ENCODE results near the gene SLX4IP. TPM values are rescaled to one million over a fixed set of nuclear protein-coding genes. Genes with fewer than 3 reads are reported as not detected.

Gene SLX4IP
- polyA plus RNA-seq, 2 of the 4 experiments (the other 2 are of a cell fraction) = 3.4 to 7.5 TPM

DNA sequence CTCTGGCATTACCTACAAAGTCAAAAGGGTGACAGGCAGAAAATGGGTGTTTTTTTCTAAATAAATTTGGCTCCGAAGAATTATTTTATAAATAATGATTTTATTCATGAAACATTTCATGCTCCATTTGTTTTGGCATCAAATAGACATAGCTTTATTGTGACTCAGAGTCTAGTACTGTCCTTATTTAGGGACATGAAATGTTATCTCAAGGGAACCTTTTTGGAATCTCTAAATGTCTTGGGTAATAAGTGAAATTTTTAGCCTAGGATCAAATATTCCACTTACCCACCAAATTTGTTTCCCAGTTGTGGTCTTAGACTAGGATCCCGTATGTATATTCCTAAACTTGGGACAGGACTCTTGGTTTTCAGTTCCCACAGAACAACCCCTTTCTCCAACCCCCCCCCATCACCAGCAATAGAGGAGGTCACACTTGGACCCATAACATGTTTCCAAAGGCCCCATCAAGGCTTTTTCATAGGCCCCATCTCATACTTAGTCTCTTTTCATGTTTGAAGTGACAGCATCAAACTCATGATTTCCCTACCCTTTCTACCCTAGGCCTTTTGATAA lies 156.9 kb downstream of the SLX4IP start:
- POLR2A ChIA-PET = no interaction called here
- Histone ChIP-seq H3K4me2 (peak overlapping the region; percentile 56), H3K27ac (peak overlapping the region; percentile 60 to 70)

DNA sequence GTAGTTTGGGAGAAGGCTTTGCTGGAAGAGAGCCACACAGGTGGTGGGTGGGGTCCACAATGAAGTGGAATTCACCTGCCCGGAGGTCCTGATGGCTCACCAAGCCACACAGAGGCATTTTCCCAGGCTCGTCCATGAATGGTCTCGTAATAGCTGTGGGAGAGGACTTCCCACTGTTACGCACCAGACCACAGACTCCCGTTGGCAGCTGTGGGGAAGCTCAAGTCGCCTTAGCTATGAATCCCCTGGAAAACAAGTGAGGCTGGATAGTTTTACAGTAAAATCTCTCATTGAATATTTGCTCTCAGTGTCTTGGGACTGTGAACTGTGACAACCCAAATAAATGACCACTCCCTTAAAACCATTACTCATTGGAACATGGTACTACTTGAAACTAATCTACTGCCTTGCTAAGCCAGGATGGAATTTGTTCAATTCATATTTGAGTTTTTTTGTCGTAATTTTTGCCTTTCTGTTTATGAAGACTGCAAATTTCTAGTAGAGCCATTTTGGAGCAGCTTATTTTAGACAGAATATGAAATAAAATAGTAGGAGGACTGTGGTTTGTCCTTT lies 159.3 kb downstream of the SLX4IP start:
- no peak overlapping the region for H3K4me3 ChIP-seq
- H3K4me1 ChIP-seq = peaks cover 88% of the 10 kb centered on the region
- DNase-seq (ENCODE audit: low read depth in 1 of 2, low spot score in 1 of 2) (no peak), FAIRE-seq (no peak), ATAC-seq (no peak)
- no peaks in the 10 kb centered on the region for H3K9me3 ChIP-seq
- TF ChIP-seq HDAC2 (IDR thresholded peaks at IDR 0.05) (no peak), NPAS2 (CRISPR knock-in tag; IDR thresholded peaks at IDR 0.05; ENCODE audit: borderline replicate concordance) (no peak), EHF (CRISPR knock-in tag; IDR thresholded peaks at IDR 0.05) (no peak), CBX2 (IDR thresholded peaks at IDR 0.05; ENCODE audit: borderline replicate concordance, low read depth) (no peak), SMC3 (IDR thresholded peaks at IDR 0.05) (no peak), JUN (IDR thresholded peaks at IDR 0.05) (no peak), HOXB13 (CRISPR knock-in tag; IDR thresholded peaks at IDR 0.05; ENCODE audit: low read depth) (no peak), ZSCAN20 (CRISPR knock-in tag; IDR thresholded peaks at IDR 0.05) (no peak), HEYL (CRISPR knock-in tag; IDR thresholded peaks at IDR 0.05) (no peak), POLR2A (IDR thresholded peaks at IDR 0.05; ENCODE audit: low read length) (no peak)
- TF ChIP-seq, protein P1, sequence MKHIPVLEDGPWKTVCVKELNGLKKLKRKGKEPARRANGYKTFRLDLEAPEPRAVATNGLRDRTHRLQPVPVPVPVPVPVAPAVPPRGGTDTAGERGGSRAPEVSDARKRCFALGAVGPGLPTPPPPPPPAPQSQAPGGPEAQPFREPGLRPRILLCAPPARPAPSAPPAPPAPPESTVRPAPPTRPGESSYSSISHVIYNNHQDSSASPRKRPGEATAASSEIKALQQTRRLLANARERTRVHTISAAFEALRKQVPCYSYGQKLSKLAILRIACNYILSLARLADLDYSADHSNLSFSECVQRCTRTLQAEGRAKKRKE (CRISPR knock-in tag; IDR thresholded peaks at IDR 0.05; ENCODE audit: low read depth) = no peak
- TF ChIP-seq, protein P2, sequence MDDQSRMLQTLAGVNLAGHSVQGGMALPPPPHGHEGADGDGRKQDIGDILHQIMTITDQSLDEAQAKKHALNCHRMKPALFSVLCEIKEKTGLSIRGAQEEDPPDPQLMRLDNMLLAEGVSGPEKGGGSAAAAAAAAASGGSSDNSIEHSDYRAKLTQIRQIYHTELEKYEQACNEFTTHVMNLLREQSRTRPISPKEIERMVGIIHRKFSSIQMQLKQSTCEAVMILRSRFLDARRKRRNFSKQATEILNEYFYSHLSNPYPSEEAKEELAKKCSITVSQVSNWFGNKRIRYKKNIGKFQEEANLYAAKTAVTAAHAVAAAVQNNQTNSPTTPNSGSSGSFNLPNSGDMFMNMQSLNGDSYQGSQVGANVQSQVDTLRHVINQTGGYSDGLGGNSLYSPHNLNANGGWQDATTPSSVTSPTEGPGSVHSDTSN (IDR thresholded peaks at IDR 0.05) = no peak
- TF ChIP-seq, protein P3, sequence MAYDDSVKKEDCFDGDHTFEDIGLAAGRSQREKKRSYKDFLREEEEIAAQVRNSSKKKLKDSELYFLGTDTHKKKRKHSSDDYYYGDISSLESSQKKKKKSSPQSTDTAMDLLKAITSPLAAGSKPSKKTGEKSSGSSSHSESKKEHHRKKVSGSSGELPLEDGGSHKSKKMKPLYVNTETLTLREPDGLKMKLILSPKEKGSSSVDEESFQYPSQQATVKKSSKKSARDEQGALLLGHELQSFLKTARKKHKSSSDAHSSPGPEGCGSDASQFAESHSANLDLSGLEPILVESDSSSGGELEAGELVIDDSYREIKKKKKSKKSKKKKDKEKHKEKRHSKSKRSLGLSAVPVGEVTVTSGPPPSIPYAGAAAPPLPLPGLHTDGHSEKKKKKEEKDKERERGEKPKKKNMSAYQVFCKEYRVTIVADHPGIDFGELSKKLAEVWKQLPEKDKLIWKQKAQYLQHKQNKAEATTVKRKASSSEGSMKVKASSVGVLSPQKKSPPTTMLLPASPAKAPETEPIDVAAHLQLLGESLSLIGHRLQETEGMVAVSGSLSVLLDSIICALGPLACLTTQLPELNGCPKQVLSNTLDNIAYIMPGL (CRISPR knock-in tag; IDR thresholded peaks at IDR 0.05; ENCODE audit: borderline replicate concordance) = no peak
- TF ChIP-seq, protein P4, sequence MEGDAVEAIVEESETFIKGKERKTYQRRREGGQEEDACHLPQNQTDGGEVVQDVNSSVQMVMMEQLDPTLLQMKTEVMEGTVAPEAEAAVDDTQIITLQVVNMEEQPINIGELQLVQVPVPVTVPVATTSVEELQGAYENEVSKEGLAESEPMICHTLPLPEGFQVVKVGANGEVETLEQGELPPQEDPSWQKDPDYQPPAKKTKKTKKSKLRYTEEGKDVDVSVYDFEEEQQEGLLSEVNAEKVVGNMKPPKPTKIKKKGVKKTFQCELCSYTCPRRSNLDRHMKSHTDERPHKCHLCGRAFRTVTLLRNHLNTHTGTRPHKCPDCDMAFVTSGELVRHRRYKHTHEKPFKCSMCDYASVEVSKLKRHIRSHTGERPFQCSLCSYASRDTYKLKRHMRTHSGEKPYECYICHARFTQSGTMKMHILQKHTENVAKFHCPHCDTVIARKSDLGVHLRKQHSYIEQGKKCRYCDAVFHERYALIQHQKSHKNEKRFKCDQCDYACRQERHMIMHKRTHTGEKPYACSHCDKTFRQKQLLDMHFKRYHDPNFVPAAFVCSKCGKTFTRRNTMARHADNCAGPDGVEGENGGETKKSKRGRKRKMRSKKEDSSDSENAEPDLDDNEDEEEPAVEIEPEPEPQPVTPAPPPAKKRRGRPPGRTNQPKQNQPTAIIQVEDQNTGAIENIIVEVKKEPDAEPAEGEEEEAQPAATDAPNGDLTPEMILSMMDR (IDR thresholded peaks at IDR 0.05) = no peak
- TF ChIP-seq, protein P5, sequence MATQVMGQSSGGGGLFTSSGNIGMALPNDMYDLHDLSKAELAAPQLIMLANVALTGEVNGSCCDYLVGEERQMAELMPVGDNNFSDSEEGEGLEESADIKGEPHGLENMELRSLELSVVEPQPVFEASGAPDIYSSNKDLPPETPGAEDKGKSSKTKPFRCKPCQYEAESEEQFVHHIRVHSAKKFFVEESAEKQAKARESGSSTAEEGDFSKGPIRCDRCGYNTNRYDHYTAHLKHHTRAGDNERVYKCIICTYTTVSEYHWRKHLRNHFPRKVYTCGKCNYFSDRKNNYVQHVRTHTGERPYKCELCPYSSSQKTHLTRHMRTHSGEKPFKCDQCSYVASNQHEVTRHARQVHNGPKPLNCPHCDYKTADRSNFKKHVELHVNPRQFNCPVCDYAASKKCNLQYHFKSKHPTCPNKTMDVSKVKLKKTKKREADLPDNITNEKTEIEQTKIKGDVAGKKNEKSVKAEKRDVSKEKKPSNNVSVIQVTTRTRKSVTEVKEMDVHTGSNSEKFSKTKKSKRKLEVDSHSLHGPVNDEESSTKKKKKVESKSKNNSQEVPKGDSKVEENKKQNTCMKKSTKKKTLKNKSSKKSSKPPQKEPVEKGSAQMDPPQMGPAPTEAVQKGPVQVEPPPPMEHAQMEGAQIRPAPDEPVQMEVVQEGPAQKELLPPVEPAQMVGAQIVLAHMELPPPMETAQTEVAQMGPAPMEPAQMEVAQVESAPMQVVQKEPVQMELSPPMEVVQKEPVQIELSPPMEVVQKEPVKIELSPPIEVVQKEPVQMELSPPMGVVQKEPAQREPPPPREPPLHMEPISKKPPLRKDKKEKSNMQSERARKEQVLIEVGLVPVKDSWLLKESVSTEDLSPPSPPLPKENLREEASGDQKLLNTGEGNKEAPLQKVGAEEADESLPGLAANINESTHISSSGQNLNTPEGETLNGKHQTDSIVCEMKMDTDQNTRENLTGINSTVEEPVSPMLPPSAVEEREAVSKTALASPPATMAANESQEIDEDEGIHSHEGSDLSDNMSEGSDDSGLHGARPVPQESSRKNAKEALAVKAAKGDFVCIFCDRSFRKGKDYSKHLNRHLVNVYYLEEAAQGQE (IDR thresholded peaks at IDR 0.05) = no peak
- WGBS (ENCODE audit: missing lambda C conversion rate) = 88% methylated on average over 7 of the region's 7 CpGs
- 0 out of 3 replicates have a peak overlapping the region, but pooled peaks have one; percentile 4 for H3K4me2 ChIP-seq
- POLR2A ChIA-PET = no interaction called here
- CTCF ChIA-PET = interaction anchor here (0.8 to 2.4 kb wide), 6 partner anchors 9 to 923 kb away, joined by 3 to 10 read pairs (median 4); no protein-coding TSS in a partner anchor
- peak overlapping the region; percentile 2 to 18; a peak in 3 of 6 replicates for H3K27ac ChIP-seq

More for the DNA sequence above, 156.9 kb downstream of the SLX4IP start:
- TF ChIP-seq, protein P6, sequence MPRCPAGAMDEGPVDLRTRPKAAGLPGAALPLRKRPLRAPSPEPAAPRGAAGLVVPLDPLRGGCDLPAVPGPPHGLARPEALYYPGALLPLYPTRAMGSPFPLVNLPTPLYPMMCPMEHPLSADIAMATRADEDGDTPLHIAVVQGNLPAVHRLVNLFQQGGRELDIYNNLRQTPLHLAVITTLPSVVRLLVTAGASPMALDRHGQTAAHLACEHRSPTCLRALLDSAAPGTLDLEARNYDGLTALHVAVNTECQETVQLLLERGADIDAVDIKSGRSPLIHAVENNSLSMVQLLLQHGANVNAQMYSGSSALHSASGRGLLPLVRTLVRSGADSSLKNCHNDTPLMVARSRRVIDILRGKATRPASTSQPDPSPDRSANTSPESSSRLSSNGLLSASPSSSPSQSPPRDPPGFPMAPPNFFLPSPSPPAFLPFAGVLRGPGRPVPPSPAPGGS (IDR thresholded peaks at IDR 0.05) = no peak
- peak; percentile 39; the same call in 1 of the 2 replicates for TF ChIP-seq GATA3 (IDR thresholded peaks at IDR 0.05; ENCODE audit: borderline replicate concordance)
- TF ChIP-seq HDAC2 (IDR thresholded peaks at IDR 0.05) = no peak
- no peak for TF ChIP-seq POLR2AphosphoS2 (conservative IDR thresholded peaks at IDR 0.05; ENCODE audit: low read length)
- no peak for TF ChIP-seq ESRRA (IDR thresholded peaks at IDR 0.05; ENCODE audit: borderline replicate concordance, low read length)
- no peak for TF ChIP-seq FOSL2 (IDR thresholded peaks at IDR 0.05)
- TF ChIP-seq FOSL2 (CRISPR knock-in tag; IDR thresholded peaks at IDR 0.05) = peak; percentile 58
- TF ChIP-seq, protein P1 (CRISPR knock-in tag; IDR thresholded peaks at IDR 0.05; ENCODE audit: low read depth) = no peak
- peak; percentile 12 to 37; a peak in 2 of 4 replicates for TF ChIP-seq CEBPB (IDR thresholded peaks at IDR 0.05)
- no peak for TF ChIP-seq HOXB5 (CRISPR knock-in tag; IDR thresholded peaks at IDR 0.05)
- no peak for TF ChIP-seq POLR2A (IDR thresholded peaks at IDR 0.05; ENCODE audit: low read length)
- TF ChIP-seq JUNB (IDR thresholded peaks at IDR 0.05) = peak; percentile 60
- Histone ChIP-seq H3K4me1 (peaks cover 66% of the 10 kb centered on the region), H3K4me3 (no peak overlapping the region), H3K9me3 (no peaks in the 10 kb centered on the region)
- 43% methylated on average over 2 of the region's 2 CpGs for WGBS (ENCODE audit: missing lambda C conversion rate)
- peak in 1 of 2 experiments; percentile 21; a peak in 2 of 6 replicates for ATAC-seq
- CTCF ChIA-PET = interaction anchor here (0.7 to 1.2 kb wide), 4 partner anchors 26 to 124 kb away, joined by 3 to 4 read pairs (median 3); no protein-coding TSS in a partner anchor
- no peak for DNase-seq (ENCODE audit: low read depth in 1 of 2, low spot score in 1 of 2)
- FAIRE-seq = peak; percentile 18
